ENCODE results near the gene PDGFA.

Gene PDGFA

DNA sequence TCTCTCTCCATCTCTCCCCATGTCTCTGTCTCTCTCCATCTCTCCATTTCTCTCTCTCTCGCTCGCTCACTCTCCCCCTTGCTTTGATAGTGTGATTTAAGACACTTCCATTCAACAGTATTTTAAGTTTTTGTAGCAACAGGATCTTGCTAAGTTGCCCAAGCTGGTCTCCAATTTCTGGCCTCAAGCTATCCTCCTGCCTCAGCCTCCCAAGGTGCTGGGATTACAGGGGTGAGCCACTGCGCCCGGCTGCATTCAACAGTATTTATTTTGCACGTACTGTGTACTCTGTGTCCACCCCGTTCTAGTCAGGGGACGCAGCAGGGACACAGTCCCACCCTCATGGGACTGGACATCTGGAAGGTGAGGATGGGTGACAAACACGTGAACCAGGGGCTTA lies 14.4 kb upstream of the PDGFA start:
- no peak for FAIRE-seq

DNA sequence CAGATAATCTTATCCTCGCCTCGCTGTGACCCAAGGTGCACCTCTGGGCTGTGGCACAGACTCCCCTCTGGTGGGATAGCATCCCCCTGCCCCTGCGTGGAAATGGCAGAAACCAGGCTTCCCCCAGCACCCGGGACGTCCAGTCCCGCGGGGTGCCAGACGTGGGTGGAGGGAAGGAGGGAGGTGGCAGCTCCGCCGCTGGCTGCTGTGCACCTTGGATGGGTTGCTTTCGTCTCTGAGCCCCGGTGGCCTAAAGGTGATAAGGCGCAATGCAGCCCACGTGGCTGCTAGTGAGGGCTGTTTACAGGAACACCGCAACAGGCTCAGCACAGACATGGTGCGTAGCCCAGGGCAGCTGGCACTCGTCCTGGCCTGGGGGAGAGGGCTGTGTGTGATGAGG lies 13.6 kb upstream of the PDGFA start:
- no peak for FAIRE-seq

DNA sequence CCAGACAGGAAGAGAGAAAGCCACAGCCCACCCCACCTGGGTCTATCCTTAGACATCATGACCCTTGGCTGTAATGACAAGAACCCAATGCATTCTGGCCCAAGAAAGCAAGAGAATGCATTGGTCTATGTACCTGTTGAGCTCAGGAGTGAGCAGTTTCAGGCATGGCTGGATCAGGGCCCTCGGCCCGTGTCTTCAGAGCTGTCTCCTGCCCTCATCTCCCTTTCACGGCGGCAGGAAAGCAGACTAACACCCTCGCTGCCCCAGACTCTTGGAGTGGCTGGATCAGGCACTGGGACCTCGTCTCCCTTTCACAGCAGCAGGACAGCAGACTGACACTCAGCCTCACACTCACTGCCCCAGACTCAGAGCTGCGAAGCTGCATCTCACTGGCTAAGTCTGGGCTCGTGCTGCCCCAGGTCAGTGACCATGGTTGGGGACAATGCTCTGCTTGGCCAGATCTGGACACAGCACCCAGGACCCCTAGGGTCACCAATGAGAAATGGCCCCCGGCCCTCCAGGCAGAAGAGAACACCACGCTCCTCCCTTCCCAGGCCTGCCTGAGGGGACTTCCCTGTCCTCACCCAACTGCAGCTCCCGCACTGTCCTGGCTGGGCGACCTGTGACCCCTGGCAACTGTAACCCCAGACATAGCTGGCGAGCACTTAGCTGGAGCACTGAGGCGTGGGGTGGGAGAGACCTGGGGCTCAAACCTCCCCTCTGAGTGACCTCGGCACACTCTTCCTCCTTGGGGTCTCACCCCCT lies 12.9 kb upstream of the PDGFA start:
- FAIRE-seq: no peak

DNA sequence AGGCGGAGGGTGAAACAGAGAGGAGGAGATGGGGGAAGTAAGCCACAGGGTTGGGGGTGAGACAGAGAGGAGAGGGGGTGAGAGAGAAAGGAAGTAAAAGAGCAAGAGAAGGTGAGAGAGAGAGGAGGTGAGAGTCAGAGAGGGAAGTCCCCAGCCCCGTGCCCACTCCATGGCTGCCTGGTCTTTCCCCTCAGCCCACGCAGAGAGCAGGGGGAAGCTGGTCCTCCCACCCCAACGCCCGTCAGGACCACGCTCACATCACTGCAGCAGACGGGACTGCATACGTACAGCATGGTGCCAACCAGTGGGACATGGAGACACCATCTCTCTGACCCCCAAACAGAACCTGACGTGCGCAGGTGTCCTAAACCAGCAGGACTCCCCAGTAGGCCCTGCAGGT lies 12.1 kb upstream of the PDGFA start:
- no peak for FAIRE-seq

DNA sequence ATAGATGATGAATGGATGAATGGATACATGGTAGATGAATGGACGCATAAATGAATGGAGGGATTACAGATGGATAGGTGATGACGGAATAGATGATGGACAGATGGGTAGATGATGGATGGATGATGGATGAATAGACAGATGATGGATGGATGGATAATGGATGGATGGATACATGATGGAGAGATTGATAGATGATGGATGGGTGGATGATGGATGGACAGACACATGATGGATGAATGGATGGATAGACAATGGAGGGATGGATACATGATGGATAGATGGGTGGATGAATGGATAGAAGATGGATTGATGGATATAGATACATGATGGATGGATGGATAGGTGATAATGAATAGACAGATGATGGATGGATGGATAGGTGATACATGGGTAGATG lies 8.8 kb upstream of the PDGFA start:
- no peak for FAIRE-seq

DNA sequence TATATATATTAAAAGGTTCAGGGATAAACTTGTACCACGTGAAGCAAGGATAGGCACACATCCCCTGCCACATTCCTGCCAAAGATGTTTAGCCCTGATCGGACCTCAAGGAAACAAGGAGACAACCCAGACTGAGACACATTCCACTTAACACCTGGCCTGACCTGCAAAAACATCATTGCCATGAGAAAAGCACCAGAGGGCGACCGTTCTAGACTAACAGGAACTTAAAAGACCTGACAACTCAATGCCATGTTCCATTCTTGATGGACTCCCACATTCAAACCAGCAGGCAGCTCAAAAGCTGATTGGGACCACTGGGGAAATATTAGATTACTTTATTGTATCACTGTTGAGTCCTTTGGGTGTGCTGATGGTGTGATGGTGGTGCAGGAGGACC lies 8.1 kb upstream of the PDGFA start:
- FAIRE-seq: no peak

DNA sequence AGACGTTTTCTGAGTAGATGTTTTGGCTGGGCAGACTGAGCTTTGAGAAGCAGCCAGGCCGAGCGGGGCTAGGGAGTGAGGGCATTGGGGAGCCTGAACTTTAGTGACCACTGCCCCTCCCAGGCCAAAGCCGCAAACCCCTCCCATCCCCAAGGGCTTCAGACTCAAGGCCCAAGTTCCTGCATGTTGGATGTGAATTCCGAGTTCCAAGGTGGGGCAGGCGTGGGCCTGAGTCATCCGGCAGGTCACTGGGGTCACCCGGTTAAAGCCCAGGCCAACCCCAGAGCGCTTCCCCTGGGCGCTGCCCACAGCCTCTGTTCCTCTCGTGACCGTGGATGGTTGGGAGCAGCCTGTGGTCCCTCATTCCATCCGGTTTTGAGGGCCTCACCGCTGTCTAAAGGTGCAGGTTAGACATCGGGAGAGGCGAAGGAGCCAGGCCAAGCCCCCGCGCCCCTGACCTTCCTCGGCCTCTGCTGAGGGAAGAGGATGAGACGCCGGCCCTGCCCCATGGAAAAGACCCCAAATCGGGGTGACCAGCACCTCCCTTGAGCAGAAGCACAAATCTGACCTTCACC lies 6.9 kb upstream of the PDGFA start:
- FAIRE-seq: no peak

DNA sequence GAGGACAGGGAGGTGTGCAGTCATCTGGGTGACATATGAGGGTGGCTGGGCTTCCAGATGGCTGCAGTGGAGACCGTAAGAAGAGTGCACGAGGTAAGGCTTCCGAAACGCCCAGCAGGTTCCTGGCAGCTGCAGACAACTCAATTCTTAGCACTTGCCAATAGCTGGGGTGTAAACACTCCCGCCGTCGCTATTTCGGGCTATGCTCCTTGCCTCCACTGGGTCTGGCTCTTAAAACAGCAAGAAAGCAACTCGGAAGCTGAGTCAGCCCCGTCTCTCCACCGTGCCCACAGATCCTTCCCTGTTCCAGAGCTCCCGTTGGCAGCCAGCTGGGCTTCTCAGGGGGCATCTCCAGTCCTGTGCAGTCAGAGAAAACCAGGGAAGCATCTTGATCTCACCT lies 6.1 kb upstream of the PDGFA start:
- FAIRE-seq: no peak

DNA sequence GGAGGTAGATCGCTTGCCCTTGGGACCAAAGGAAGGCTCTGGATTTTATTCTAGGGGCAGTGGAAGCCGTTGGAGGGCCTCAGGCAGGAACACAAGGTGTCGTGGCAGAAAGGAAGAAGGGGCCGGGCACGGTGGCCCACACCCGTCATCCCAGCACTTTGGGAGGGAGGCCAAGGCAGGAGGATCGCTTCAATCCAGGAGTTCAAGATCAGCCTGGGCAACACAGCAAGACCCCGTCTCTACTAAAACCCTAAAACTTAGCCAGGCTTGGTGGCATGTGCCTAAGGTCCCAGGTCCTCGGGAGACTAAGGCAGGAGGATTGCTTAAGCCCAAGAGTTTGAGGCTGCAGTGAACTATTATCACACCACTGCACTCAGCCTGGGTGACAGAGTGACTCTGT lies 5.2 kb upstream of the PDGFA start:
- FAIRE-seq: no peak

DNA sequence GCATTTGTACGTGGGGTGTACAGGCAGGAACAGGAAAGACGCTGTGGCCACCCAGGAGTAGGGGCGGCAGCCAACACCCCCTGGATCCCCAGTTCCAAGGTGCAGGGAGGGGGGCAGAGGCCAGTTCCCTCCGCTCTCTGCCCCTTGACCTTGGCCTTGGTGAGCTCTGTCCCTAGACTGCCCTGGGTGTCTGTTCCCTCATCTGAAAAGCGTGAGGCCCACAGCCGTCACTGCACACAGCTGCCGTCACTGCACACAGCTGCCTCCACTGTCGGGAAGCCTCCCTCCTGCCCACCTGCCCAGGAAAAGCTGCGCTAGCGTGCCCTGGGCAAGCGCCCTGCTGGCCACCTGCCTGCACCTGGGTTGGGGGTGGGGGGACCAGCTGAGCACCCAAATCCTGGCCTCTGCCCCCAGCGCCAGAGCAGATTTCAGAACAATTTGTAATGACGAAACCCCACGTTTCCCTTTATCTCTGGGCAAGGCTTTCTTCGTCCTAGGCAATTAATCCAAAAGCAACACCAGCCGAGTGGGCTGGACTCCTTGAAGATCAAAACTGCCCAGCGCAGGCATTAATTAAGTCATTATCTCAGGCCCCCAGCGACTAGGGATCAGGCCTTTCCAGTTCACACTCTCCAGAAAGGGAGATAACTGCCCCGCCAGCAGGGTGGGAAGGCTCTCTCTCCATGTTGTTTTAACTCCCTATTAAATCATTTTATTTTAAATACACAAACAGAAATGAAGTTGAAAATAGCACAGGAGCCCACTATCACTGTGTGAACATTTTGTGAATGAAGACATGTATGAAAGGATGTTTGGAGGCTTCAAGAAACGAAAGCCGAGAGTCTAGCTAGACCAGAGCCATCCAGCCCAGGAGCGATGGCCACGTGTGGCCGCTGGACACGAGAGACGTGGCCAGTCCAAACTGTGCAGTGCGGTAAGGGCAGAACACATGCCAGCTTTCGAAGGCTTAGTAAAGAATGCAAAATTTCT lies 4.0 kb upstream of the PDGFA start:
- FAIRE-seq: no peak

DNA sequence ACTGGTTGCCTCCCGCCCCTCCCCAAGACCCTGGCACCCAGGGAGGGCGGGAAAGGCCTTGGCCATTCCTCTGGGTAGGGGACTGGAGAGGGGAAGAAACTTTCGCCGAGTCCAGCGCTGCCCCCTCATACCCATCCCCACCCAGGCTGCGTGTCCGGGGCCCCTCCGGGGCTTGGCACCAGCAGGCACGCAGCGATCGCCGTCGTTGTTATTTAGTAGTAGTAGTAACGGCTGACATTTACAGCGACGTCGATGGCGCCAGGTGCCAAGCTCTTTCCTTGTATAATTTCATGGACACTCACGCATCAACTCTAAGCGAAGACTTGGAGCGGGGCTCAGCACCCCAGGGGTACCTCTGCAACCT lies 3.3 kb upstream of the PDGFA start:
- no peak for FAIRE-seq

DNA sequence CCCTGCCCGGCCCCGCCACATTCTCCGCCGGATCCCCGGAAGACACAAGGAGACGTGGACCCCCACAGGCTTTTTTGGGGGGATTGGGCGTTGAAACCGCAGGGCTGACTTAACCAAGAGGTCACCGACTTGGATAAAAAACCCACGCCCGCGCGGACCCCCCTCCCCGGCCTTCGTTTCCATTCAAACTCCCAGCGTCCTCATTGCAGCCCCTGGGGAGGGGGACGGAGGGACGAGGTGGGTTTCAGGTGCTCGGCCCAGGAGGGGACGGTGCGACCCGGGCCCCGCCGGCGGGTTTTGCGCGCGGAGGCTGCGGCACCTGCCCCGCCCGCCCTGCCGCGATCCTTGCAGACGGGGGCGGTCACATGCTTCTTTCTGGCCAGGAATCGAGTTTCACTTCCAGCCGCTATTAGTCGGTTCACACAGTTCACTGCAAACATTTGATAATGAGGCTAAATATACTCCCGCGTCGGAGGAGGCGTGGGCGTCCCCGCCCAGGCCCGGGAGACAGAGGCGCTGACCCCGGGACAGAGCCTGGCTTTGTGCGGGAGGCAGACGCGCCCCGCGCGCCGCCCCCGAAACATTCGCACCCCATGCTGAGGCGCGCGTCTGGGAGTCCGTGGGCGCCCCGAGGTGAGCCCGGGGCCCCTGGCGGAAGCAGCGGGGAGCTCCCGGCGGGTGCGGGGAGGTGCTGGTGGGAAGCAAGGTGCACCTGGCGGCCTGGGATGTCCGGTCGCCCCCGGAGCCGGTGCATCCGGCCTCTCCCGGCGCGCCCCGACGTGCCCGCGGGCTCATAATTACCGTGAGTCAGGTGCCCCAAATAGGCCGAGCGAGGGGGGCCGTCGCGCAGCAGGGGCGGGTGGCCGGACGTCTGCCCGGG lies 2.7 kb upstream of the PDGFA start:
- no peak for FAIRE-seq

DNA sequence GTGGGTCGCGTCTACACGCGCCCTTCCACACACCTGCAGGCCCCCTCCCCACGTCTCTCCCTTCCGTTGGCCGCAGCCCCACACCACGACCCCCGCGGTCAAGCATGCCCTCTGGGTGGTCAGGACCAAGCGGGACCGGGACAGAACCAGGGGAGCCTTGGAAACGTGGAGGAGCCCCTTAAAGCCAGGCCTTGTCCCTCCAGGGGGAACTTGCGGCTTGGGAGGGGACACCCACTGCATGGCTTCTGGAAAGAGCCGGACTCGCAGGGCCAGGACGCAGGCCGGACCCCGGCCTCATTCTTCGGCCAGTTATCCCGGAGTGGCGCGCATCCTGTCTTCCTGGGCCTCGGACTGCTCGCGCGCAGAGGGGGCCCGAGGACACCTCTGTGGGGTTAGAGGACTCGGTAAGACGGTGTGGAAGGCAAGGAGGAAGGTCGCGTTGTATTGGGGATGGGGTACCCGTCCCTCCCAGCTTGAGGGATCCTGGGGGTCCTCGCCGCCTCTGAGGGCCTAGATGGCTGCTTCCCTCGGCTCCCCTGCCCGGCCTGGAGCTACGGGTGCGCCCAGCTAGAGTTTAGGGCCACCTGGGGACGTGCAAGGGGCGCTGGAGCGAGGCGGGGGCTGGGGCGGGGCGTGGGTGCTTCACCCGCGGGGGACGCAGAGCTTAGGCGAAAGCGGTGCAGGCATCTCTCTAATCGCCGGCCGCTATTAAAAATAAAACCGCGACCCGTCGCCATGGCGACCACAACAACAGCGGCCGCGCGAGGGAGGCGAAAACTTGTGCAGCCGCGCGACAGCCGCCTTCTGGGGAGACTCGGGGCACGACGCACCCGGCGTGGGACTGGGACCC lies 1.8 kb upstream of the PDGFA start:
- FAIRE-seq: no peak

DNA sequence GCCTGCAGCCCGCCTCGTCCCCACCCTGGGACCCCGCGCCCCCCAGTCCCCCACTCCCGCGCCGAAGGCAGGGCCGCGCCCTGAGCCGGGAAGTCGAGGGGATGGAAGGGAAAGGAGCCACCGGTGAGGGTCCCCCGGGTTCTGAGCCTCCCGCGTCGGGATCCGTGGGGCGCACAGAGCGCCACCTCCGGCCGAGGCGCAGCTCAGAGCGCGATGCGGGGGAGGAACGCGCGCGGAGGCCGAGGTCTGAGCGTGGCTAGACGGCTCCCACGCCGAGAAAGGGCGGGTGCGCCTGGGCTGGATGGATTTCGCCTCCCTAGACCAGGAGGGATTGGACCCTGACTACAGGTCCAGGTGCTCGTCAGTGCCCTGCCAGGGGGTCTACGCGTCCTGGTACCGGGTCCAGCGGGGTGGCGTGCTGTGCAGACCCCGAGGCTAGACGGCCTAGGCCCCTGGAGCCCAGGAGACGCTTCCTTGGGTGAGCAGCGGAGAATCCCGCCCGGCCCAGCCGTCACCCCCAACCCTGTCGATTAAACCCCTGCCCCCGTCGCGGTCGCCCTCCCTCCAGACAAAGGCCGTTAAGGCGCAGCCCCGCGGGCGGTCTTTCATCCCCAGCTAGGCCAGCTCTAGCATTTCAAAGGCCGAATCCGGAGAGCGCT lies 986 bp upstream of the PDGFA start:
- no peak for FAIRE-seq

DNA sequence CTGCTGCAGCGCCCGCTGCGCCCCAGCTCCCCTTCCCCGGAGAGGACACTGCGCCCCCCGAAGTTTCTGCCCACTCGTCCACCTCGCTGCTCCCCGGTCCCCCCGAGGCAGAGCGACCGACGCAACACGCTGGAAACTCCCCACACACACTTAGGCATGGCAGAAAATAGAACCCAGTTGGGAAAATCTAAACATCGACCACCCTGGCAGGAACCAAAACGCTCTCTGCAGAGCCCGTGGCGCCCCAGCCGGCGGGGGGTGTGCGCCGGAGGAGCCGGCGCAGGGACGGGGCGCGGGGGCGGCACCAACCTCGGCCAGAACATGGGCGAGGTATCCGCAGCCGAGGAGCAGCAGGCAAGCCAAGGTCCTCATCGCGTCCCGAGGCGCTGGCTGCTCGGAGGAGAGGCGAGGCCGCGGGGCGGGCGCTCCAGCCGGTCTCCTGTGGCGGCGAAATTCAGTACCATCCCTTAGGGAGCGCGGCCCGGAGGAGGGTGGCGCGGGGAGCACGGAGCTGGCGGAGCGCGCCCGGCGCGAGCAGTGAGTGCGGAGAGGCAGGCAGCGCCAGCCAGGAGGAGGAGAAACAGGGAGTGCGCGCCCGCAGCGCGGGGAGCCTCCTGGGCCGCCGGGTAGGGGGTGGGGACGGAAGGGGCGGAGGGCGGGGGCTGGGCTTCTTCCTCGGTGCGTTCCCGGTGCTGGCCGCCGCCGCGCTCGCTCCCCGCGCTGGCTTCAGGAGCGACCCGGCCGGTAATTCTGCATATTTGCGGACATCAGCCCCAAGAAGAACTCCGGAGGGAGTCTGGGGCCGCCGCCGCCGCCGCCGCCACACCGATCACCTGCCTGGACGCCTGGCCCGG lies 789 bp downstream of the PDGFA start:
- no peak for FAIRE-seq

DNA sequence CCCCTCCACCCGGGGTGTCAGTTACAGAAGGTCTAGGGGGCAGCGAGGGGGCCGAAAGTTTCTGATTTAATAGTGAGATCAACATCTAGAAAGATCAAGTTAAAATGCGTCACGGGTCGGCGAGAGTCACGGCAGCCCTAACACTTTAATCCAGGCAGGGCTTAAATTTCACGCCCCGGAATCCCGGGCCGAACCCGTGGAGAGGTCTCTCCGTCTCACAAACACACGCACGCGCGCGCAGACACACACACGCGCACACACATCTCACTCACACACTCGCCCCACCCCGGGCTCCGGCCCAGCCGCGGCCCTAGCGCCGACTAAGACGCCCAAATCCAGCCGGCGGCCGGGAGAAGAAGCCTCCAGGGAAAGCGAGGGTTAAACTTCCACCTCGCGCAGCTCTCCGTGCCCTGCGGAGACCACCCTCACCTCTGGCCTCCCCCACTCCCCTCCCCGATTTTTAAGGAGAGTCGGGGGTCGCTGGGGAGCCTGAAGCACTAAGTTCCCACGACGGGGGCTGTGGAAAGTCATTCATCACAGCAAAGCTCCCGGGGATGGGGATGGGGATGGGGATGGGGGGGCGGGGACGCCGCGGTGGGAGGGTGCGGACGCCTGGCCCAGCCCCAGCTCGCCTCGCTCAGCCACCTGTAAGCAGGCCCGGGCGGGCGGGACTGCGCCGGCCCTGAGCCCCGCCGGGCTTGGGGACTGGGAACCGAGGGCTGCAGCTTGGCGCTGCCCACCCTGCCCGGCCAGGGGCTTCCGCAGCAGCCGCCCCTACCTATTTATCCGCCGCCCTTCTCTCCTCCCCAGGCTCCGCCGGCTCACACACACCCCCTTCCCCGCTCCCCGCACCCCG lies 1.6 kb downstream of the PDGFA start:
- no peak for FAIRE-seq

DNA sequence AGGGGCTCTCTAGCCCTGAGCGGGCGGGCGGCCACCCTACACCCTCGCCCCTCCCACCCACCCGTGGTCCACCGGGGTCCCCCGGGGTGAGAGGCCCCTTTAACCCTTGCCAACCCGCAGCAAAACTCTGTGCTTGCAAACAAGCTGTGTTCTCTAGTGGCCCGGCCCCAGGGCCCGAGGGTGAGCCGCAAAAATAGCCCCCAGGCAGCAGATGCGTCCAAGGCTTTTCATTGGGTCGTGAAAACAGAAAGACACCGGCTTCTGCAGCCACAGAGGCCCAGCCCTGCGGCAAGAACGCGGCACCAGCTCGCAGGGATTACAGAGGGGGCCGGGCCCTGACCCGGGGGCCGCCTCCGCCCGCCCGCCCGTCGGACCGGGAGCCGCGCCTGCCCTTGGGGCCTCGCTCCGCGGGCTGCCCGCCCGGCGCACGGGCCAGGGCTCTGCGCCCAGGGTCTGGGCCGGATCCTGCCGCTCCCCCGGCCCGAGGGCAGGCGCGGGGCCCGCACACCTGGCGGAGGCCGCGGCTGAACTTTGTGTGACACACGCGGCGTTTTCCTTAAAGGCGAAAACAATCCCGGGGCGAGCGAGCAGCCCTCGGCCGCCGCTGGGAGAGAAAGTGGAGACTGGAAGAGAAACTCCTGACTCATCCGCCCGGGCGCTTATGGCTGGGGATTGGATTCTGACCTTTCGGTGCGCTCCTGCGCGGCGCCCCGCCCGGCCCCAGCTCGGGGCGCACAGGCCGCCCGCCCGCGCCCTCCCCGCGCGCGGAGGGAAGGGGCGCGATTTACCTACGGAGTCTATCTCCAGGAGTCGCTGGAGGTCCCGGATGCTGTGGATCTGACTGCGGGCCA lies 2.8 kb downstream of the PDGFA start:
- FAIRE-seq: no peak

DNA sequence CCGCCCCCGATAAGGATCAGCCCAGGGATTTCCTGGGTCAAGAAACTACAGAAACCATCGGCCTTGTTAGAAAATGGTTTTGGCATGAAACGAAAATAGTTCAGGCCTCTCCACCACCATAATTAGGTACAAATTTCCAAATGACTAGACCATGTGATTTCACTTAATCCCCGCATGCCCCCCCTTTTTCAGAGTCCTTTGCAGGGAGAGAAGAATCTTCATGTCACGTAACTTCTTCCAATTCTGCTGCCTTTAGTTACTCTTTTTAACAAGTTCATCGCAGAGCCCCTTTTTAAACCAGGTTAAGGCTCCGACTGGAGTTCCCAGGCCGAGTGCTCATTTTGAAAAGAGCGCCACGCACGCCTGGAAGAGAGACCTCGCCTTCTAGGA lies 3.4 kb downstream of the PDGFA start:
- FAIRE-seq: no peak

Measured in G401.6 (cell line).